H1 (cell line): ENCODE results near the gene PPM1N. TPM values are rescaled to one million over a fixed set of nuclear protein-coding genes. Genes with fewer than 3 reads are reported as not detected.

ENCODE experiments used
- CTCF ChIA-PET: fragments of 300-600 bp; sonication (Branson Sonifier 250); formaldehyde crosslinking; loops from one replicate; lab custom pipeline; 2021; ENCODE audit not compliant: partially characterized antibody; lab: Charles Lee
- POLR2A ChIA-PET: fragments of 300-600 bp; sonication (Branson Sonifier 250); formaldehyde crosslinking; loops from one replicate; lab custom pipeline; 2021; ENCODE audit warnings: inconsistent platforms; ENCODE audit not compliant: partially characterized antibody; lab: Charles Lee
- DNase-seq, 2 experiments: peaks; one replicate each; pipeline versions ENCODE4 v3.0.0 to v3.0.0-alpha.2; 2010 to 2022; ENCODE audit warnings: low spot score in 2 of 2, low read depth in 1 of 2, mixed read lengths in 1 of 2
- FAIRE-seq: peaks from 2 replicates; lab custom pipeline; 2011; peaks lifted over from hg19 to GRCh38; lab: Jason Lieb, UNC
- H2AFZ ChIP-seq: 2 replicates; pipeline ENCODE4 v1.8.1; 2012; ENCODE audit warnings: low read length, inconsistent platforms
- H2AK5ac ChIP-seq: 2 replicates; pipeline ENCODE4 v1.6.1; 2013; ENCODE audit warnings: low read depth, low read length
- H2BK120ac ChIP-seq: replicated peaks from 2 replicates; pipeline ENCODE3; 2013; ENCODE audit warnings: low read depth, low read length, inconsistent platforms
- H2BK12ac ChIP-seq: 2 replicates; pipeline ENCODE4 v1.6.1; 2013; ENCODE audit warnings: low read depth, low read length
- H2BK15ac ChIP-seq: 2 replicates; pipeline ENCODE4 v1.6.1; 2013; ENCODE audit warnings: low read length
- H2BK20ac ChIP-seq: 2 replicates; pipeline ENCODE4 v1.6.1; 2013; ENCODE audit warnings: low read length
- H2BK5ac ChIP-seq: 2 replicates; pipeline ENCODE4 v1.6.1; 2013; ENCODE audit warnings: low read depth, low read length
- H3K14ac ChIP-seq: 2 replicates; pipeline ENCODE4 v1.6.1; 2013; ENCODE audit warnings: inconsistent platforms; ENCODE audit not compliant: insufficient read length
- H3K18ac ChIP-seq: 2 replicates; pipeline ENCODE4 v1.6.1; 2013; ENCODE audit warnings: low read length; ENCODE audit errors: extremely low read depth
- H3K23ac ChIP-seq: 2 replicates; pipeline ENCODE4 v1.6.1; 2013; ENCODE audit warnings: inconsistent platforms; ENCODE audit not compliant: insufficient read length
- H3K23me2 ChIP-seq: 2 replicates; pipeline ENCODE4 v1.6.1; 2013; ENCODE audit warnings: low read depth, low read length
- H3K27ac ChIP-seq: 2 replicates; pipeline ENCODE4 v1.6.1; 2011; ENCODE audit warnings: low read depth, low read length, inconsistent platforms
- H3K27me3 ChIP-seq, 4 experiments: replicated peaks in 1 of 4; 1 replicate in 1 of 4; 2 replicates in 3 of 4; pipeline versions ENCODE4 v1.6.1 to v1.8.1; 2011 to 2013; ENCODE audit warnings: low read length in 3 of 4, mild to moderate bottlenecking in 3 of 4, inconsistent platforms in 2 of 4, mixed read lengths in 2 of 4, moderate library complexity in 1 of 4; ENCODE audit not compliant: control insufficient read depth in 3 of 4, insufficient read depth in 3 of 4; ENCODE audit errors: extremely low read depth in 1 of 4
- H3K36me3 ChIP-seq, 4 experiments: 2 replicates each; pipeline versions ENCODE4 v1.6.1 to v1.8.1; 2011 to 2013; ENCODE audit warnings: mild to moderate bottlenecking in 4 of 4, low read length in 3 of 4, moderate library complexity in 2 of 4, control low read depth in 1 of 4, inconsistent platforms in 1 of 4; ENCODE audit not compliant: insufficient read depth in 4 of 4, control insufficient read depth in 2 of 4
- H3K4ac ChIP-seq: replicated peaks from 2 replicates; pipeline ENCODE3; 2013; ENCODE audit warnings: low read length, low read depth, mixed read lengths, inconsistent platforms; ENCODE audit not compliant: insufficient read length
- H3K4me1 ChIP-seq, 4 experiments: replicated peaks in 1 of 4; 1 replicate in 1 of 4; 2 replicates in 3 of 4; pipeline versions ENCODE4 v1.6.1 to v1.8.1; 2011 to 2013; ENCODE audit warnings: low read length in 3 of 4, inconsistent platforms in 2 of 4, mixed read lengths in 1 of 4; ENCODE audit not compliant: insufficient read depth in 4 of 4, control insufficient read depth in 3 of 4
- H3K4me2 ChIP-seq, 2 experiments: 2 replicates each; pipeline versions ENCODE4 v1.6.1 to v1.8.1; 2011 to 2013; ENCODE audit warnings: low read depth in 2 of 2, low read length in 2 of 2, control low read depth in 1 of 2, inconsistent platforms in 1 of 2, mild to moderate bottlenecking in 1 of 2; ENCODE audit not compliant: insufficient read depth in 1 of 2
- H3K4me3 ChIP-seq, 4 experiments: fragments of 200-600, 300-600 bp in 1 of 4; sonication (generic), shearing (Covaris generic), sonication (Bioruptor Twin) in 1 of 4; 2 replicates each; pipeline versions ENCODE4 v1.5.1 to v1.8.1; 2011 to 2016; ENCODE audit warnings: low read length in 4 of 4, low read depth in 3 of 4, control low read depth in 2 of 4, inconsistent platforms in 2 of 4, mild to moderate bottlenecking in 2 of 4, mixed read lengths in 1 of 4, moderate library complexity in 1 of 4; ENCODE audit not compliant: insufficient read depth in 2 of 4; ENCODE audit errors: extremely low read depth in 1 of 4
- H3K56ac ChIP-seq: replicated peaks from 2 replicates; pipeline ENCODE3; 2013; ENCODE audit warnings: low read depth, mild to moderate bottlenecking, mixed read lengths, low read length, inconsistent platforms; ENCODE audit not compliant: insufficient read length
- H3K79me1 ChIP-seq: 2 replicates; pipeline ENCODE4 v1.6.1; 2013; ENCODE audit warnings: low read depth, low read length, control low read depth
- H3K79me2 ChIP-seq, 2 experiments: 2 replicates each; pipeline versions ENCODE4 v1.6.1 to v1.8.1; 2012 to 2013; ENCODE audit warnings: low read length in 2 of 2, mild to moderate bottlenecking in 2 of 2, inconsistent platforms in 1 of 2; ENCODE audit not compliant: insufficient read depth in 2 of 2, control insufficient read depth in 1 of 2
- H3K9ac ChIP-seq, 4 experiments: replicated peaks in 1 of 4; 1 replicate in 1 of 4; 2 replicates in 3 of 4; pipeline versions ENCODE4 v1.6.1 to v1.8.1; 2011 to 2013; ENCODE audit warnings: low read depth in 3 of 4, low read length in 3 of 4, control low read depth in 2 of 4, mild to moderate bottlenecking in 2 of 4, moderate library complexity in 2 of 4, inconsistent platforms in 1 of 4; ENCODE audit errors: extremely low read depth in 1 of 4
- H3K9me3 ChIP-seq, 2 experiments: 2 replicates each; pipeline versions ENCODE4 v1.6.1 to v1.8.1; 2012 to 2013; ENCODE audit warnings: mild to moderate bottlenecking in 2 of 2, moderate library complexity in 2 of 2, control low read depth in 1 of 2, inconsistent platforms in 1 of 2, low read depth in 1 of 2, low read length in 1 of 2, mixed read lengths in 1 of 2; ENCODE audit not compliant: insufficient read depth in 2 of 2
- H4K20me1 ChIP-seq, 2 experiments: replicated peaks in 1 of 2; 2 replicates each; pipeline versions ENCODE3 to v1.8.1; 2011 to 2013; ENCODE audit warnings: inconsistent platforms in 2 of 2, low read length in 2 of 2, mild to moderate bottlenecking in 1 of 2; ENCODE audit not compliant: insufficient read depth in 2 of 2, control insufficient read depth in 1 of 2
- H4K5ac ChIP-seq: 2 replicates; pipeline ENCODE4 v1.6.1; 2013; ENCODE audit warnings: low read length, low read depth, mixed read lengths, inconsistent platforms; ENCODE audit not compliant: insufficient read length
- H4K8ac ChIP-seq: 2 replicates; pipeline ENCODE4 v1.8.0; 2013; ENCODE audit warnings: mild to moderate bottlenecking, moderate library complexity, low read length, inconsistent platforms; ENCODE audit not compliant: insufficient read depth; ENCODE audit errors: extremely low read depth
- H4K91ac ChIP-seq: replicated peaks from 2 replicates; pipeline ENCODE3; 2013; ENCODE audit warnings: low read length, mixed read lengths, inconsistent platforms; ENCODE audit not compliant: insufficient read length
- ATF2 ChIP-seq: IDR thresholded peaks from 2 replicates; pipeline ENCODE4 v1.6.1; 2012; ENCODE audit warnings: low read length, inconsistent platforms
- ATF3 ChIP-seq: IDR thresholded peaks from 2 replicates; pipeline ENCODE4 v1.6.1; 2011; ENCODE audit warnings: low read depth, mild to moderate bottlenecking, low read length; ENCODE audit not compliant: insufficient read depth
- CBX5 ChIP-seq: fragments of 300-800, 300-1000 bp; sonication (generic); IDR thresholded peaks from 2 replicates; pipeline ENCODE4 v1.7.1; 2016; ENCODE audit warnings: antibody characterized with exemption, low read length, low read depth
- CTBP2 ChIP-seq: IDR thresholded peaks from 2 replicates; pipeline ENCODE4 v1.7.0; 2011; ENCODE audit warnings: borderline replicate concordance, mild to moderate bottlenecking, moderate library complexity, mixed read lengths, low read length; ENCODE audit not compliant: insufficient read depth, insufficient read length
- GTF2F1 ChIP-seq: IDR thresholded peaks from 2 replicates; pipeline ENCODE4 v1.6.1; 2012; ENCODE audit warnings: low read depth, low read length, improper control_type of control experiment, borderline replicate concordance
- JUN ChIP-seq: IDR thresholded peaks from 2 replicates; pipeline ENCODE4 v1.6.1; 2011; ENCODE audit warnings: low read depth, mild to moderate bottlenecking, improper control_type of control experiment, low read length
- JUND ChIP-seq: IDR thresholded peaks from 2 replicates; pipeline ENCODE4 v1.6.1; 2011; ENCODE audit warnings: mild to moderate bottlenecking, improper control_type of control experiment, low read length
- POLR2AphosphoS5 ChIP-seq: IDR thresholded peaks from 2 replicates; pipeline ENCODE4 v1.6.1; 2011; ENCODE audit warnings: low read depth, low read length
- TEAD4 ChIP-seq: IDR thresholded peaks from 2 replicates; pipeline ENCODE4 v1.6.1; 2012; ENCODE audit warnings: low read depth, low read length, inconsistent platforms, mixed read lengths
- WGBS, 2 experiments: shearing (Covaris generic) in 1 of 2; methylation state at CpG; one replicate each; pipeline versions ENCODE4 v1.1.6 to v1.1.7; 2013 to 2015; ENCODE audit warnings: low lambda C conversion rate in 2 of 2, mixed read lengths in 2 of 2, inconsistent platforms in 1 of 2, low coverage in 1 of 2, missing lambda C conversion rate in 1 of 2; ENCODE audit not compliant: insufficient replicate concordance in 2 of 2, insufficient coverage in 1 of 2, insufficient read length in 1 of 2; ENCODE audit errors: extremely low coverage in 1 of 2, missing lambda C conversion rate in 1 of 2; 5-methylcytosine and 5-hydroxymethylcytosine counted together
- polyA plus RNA-seq, 7 experiments: library from polyadenylated mRNA; depleted of rRNA in 3 of 7; stranded (reverse) in 5 of 7; unstranded in 2 of 7; fragments of >200 nt in 5 of 7; fragments of 200-250 nt in 2 of 7; gene quantifications; 1 replicate in 5 of 7; 2 replicates in 1 of 7; 4 replicates in 1 of 7; pipeline versions ENCODE4 v1.2.1 to v1.2.3, GENCODE V29; 2011 to 2013; ENCODE audit warnings: missing spikeins in 2 of 7, mixed read lengths in 2 of 7
- total RNA-seq: library from RNA; stranded (reverse); fragmentation: NEBNext Ultra II Directional; extraction: Animal tissue kit (Norgen Biotek cat#: 25700); gene quantifications from 2 replicates; pipeline ENCODE4 v1.2.1, GENCODE V29; 2021

PPM1N gene
- total and polyA plus RNA-seq, 2 of the 8 experiments (the other 6 are each of a cell fraction or from before 2014, with no cell fraction given) = 12.2 to 14.4 TPM

GRCh38 chr19:45506246-45506988 is 8.2 kb downstream of the PPM1N start:
- H2AK5ac ChIP-seq = no peak overlapping the region
- peak overlapping the region; percentile 97 for H3K18ac ChIP-seq
- WGBS, 2 experiments = 22% methylated on average over 17 of the region's 47 CpGs; no CpG with 5 or more reads in 1 of the 2 experiments
- H3K4me2 ChIP-seq = peak overlapping the region; percentile 56 to 93
- ChIA-PET POLR2A (interaction anchor here (0.8 to 2.4 kb wide), 3 partner anchors 7 to 76 kb away, joined by 3 to 20 read pairs (median 3); partner anchors contain the start of gene PPM1N), CTCF (interaction anchor here (0.7 to 2.8 kb wide), 3 partner anchors 13 to 102 kb away, joined by 3 to 12 read pairs (median 5); no protein-coding TSS in a partner anchor)
- H3K14ac ChIP-seq = no peak overlapping the region
- peaks cover 7 to 14% (median 11%) of the 10 kb centered on the region in 4 experiments for H3K4me1 ChIP-seq
- no peaks in the 10 kb centered on the region for H3K9me3 ChIP-seq
- peak overlapping the region; percentile 77 for H4K91ac ChIP-seq
- no peaks in the 10 kb centered on the region for H3K36me3 ChIP-seq
- no peak overlapping the region for H2AFZ ChIP-seq
- FAIRE-seq (no peak), DNase-seq (peak in 1 of 2 experiments; percentile 99)
- H3K79me2 ChIP-seq = peaks cover 19 to 34% of the 10 kb centered on the region in 2 experiments
- H2BK5ac ChIP-seq = no peak overlapping the region; the same call in 1 of the 2 replicates
- H2BK15ac ChIP-seq = no peak overlapping the region; the same call in 1 of the 2 replicates
- peak overlapping the region in 2 of 4 experiments; percentile 6 to 25; a peak in 1 of 7 replicates for H3K9ac ChIP-seq
- H4K5ac ChIP-seq = peak overlapping the region; percentile 85
- no peak overlapping the region for H3K23ac ChIP-seq
- H2BK12ac ChIP-seq = 0 out of 2 replicates have a peak overlapping the region, but pooled peaks have one; percentile 13
- H3K27ac ChIP-seq = peak overlapping the region; percentile 44; the same call in 1 of the 2 replicates
- no peak overlapping the region for H3K4ac ChIP-seq
- peak overlapping the region; percentile 72 to 97 (median 95) for H3K4me3 ChIP-seq
- H3K56ac ChIP-seq = peak overlapping the region; percentile 33
- no peak overlapping the region for H4K8ac ChIP-seq
- no peak overlapping the region for H2BK120ac ChIP-seq
- peaks cover 10% of the 10 kb centered on the region; the same call in 1 of the 2 replicates for H3K23me2 ChIP-seq
- H4K20me1 ChIP-seq = peaks cover 0 to 9% of the 10 kb centered on the region in 2 experiments
- no peaks in the 10 kb centered on the region for H3K27me3 ChIP-seq
- no peak overlapping the region for H2BK20ac ChIP-seq
- H3K79me1 ChIP-seq = peaks cover 7% of the 10 kb centered on the region; the same call in 1 of the 2 replicates
- TF ChIP-seq CTBP2 = peak; percentile 9
- TF ChIP-seq CBX5 = no peak
- TF ChIP-seq ATF3 = no peak
- TF ChIP-seq ATF2 = peak; percentile 91
- TF ChIP-seq JUN = peak; percentile 48; the same call in 1 of the 2 replicates
- TF ChIP-seq GTF2F1 = no peak
- no peak for TF ChIP-seq TEAD4
- peak; percentile 90 for TF ChIP-seq JUND
- TF ChIP-seq POLR2AphosphoS5 = no peak
